ENCODE results near the gene MRPL23. TPM values are rescaled to one million over a fixed set of nuclear protein-coding genes. Genes with fewer than 3 reads are reported as not detected.

MRPL23 gene
- total RNA-seq, 1 donor from 2014 or later, result 26.9 TPM

GRCh38 chr11:1926156-1927025 is 20.7 kb upstream of the MRPL23 start:
- no peak overlapping the region for H3K9ac ChIP-seq (ENCODE audit: low read length)
- TF ChIP-seq CTCF (IDR thresholded peaks at IDR 0.05; ENCODE audit: insufficient read depth, low read depth, low read length) (no peak), EZH2 (IDR thresholded peaks at IDR 0.05; ENCODE audit: insufficient read depth, low read length) (no peak)
- no peaks in the 10 kb centered on the region for H3K36me3 ChIP-seq (ENCODE audit: insufficient read depth, low read length)
- Mint-ChIP-seq H3K4me1 (ENCODE audit: low read depth, unreplicated experiment) (peaks cover 4% of the 10 kb centered on the region), H3K27ac (ENCODE audit: unreplicated experiment) (no peak overlapping the region), H3K36me3 (ENCODE audit: low read depth, unreplicated experiment) (no peaks in the 10 kb centered on the region), H3K9me3 (ENCODE audit: unreplicated experiment) (no peaks in the 10 kb centered on the region), H3K4me3 (ENCODE audit: unreplicated experiment) (no peak overlapping the region), H3K27me3 (ENCODE audit: low read depth, unreplicated experiment) (peaks cover 15% of the 10 kb centered on the region)
- H2AFZ ChIP-seq (ENCODE audit: low read depth, low read length), result no peak overlapping the region
- H4K20me1 ChIP-seq (ENCODE audit: insufficient read depth, low read length), result no peaks in the 10 kb centered on the region
- H3K79me2 ChIP-seq (ENCODE audit: insufficient read depth, low read length), result no peaks in the 10 kb centered on the region
- H3K4me3 ChIP-seq (ENCODE audit: insufficient read depth, low read depth, low read length), result no peak overlapping the region
- peaks cover under 1% of the 10 kb centered on the region for H3K27me3 ChIP-seq (ENCODE audit: insufficient read depth, low read length)
- no peaks in the 10 kb centered on the region for H3K9me3 ChIP-seq (ENCODE audit: insufficient read depth, low read depth, low read length)
- no peak overlapping the region for H3K4me2 ChIP-seq (ENCODE audit: low read length)
- H3K27ac ChIP-seq (ENCODE audit: low read depth, low read length), result no peak overlapping the region
- FAIRE-seq, result no peak
- no peak for DNase-seq (ENCODE audit: low read depth)
- H3K4me1 ChIP-seq (ENCODE audit: insufficient read depth, low read length), result no peaks in the 10 kb centered on the region

GRCh38 chr11:1927026-1927847 is 19.9 kb upstream of the MRPL23 start:
- no peak overlapping the region for H3K4me2 ChIP-seq (ENCODE audit: low read length)
- no peaks in the 10 kb centered on the region for H3K79me2 ChIP-seq (ENCODE audit: insufficient read depth, low read length)
- no peak overlapping the region for H3K4me3 ChIP-seq (ENCODE audit: insufficient read depth, low read depth, low read length)
- H3K9me3 ChIP-seq (ENCODE audit: insufficient read depth, low read depth, low read length), result no peaks in the 10 kb centered on the region
- DNase-seq (ENCODE audit: low read depth) (no peak), FAIRE-seq (no peak)
- H3K27ac Mint-ChIP-seq (ENCODE audit: unreplicated experiment), result no peak overlapping the region
- H3K27ac ChIP-seq (ENCODE audit: low read depth, low read length), result no peak overlapping the region
- no peaks in the 10 kb centered on the region for H3K27me3 ChIP-seq (ENCODE audit: insufficient read depth, low read length)
- H3K4me1 Mint-ChIP-seq (ENCODE audit: low read depth, unreplicated experiment), result peaks cover 2% of the 10 kb centered on the region
- peaks cover 15% of the 10 kb centered on the region for H3K27me3 Mint-ChIP-seq (ENCODE audit: low read depth, unreplicated experiment)
- H4K20me1 ChIP-seq (ENCODE audit: insufficient read depth, low read length), result no peaks in the 10 kb centered on the region
- no peak for TF ChIP-seq EZH2 (IDR thresholded peaks at IDR 0.05; ENCODE audit: insufficient read depth, low read length)
- TF ChIP-seq CTCF (IDR thresholded peaks at IDR 0.05; ENCODE audit: insufficient read depth, low read depth, low read length), result no peak
- H3K9ac ChIP-seq (ENCODE audit: low read length), result no peak overlapping the region
- H3K4me3 Mint-ChIP-seq (ENCODE audit: unreplicated experiment), result no peak overlapping the region
- no peak overlapping the region for H2AFZ ChIP-seq (ENCODE audit: low read depth, low read length)
- no peaks in the 10 kb centered on the region for H3K4me1 ChIP-seq (ENCODE audit: insufficient read depth, low read length)
- H3K36me3 ChIP-seq (ENCODE audit: insufficient read depth, low read length), result no peaks in the 10 kb centered on the region
- no peaks in the 10 kb centered on the region for H3K9me3 Mint-ChIP-seq (ENCODE audit: unreplicated experiment)
- H3K36me3 Mint-ChIP-seq (ENCODE audit: low read depth, unreplicated experiment), result no peaks in the 10 kb centered on the region

Data from astrocyte (in vitro differentiated cells and primary cell).